ENCODE measurements around the gene TLR4.

TLR4 gene

GRCh38 chr9:117744856-117745389 is 40.7 kb downstream of the TLR4 start:
- DNase-seq (ENCODE audit: low read depth, low spot score), result peak; percentile 67

GRCh38 chr9:117745598-117745997 is 41.4 kb downstream of the TLR4 start:
- DNase-seq (ENCODE audit: low read depth, low spot score), result no peak

- no peak for DNase-seq (ENCODE audit: low read depth, low spot score)
Measured at GRCh38 chr9:117746263-117746662, 42.1 kb downstream of the TLR4 start.

GRCh38 chr9:117747386-117747970 is 43.3 kb downstream of the TLR4 start:
- peak; percentile 50 for DNase-seq (ENCODE audit: low read depth, low spot score)

- no peak for DNase-seq (ENCODE audit: low read depth, low spot score)
Measured at GRCh38 chr9:117750401-117750800, 46.2 kb downstream of the TLR4 start.

GRCh38 chr9:117752894-117753293 is 48.7 kb downstream of the TLR4 start:
- no peak for DNase-seq (ENCODE audit: low read depth, low spot score)

- DNase-seq (ENCODE audit: low read depth, low spot score), result no peak
Measured at GRCh38 chr9:117757561-117758190, 53.5 kb downstream of the TLR4 start.

- DNase-seq (ENCODE audit: low read depth, low spot score), result peak; percentile 80
Measured at GRCh38 chr9:117763314-117763713, 59.1 kb downstream of the TLR4 start.

- no peak for DNase-seq (ENCODE audit: low read depth, low spot score)
Measured at GRCh38 chr9:117768750-117769395, 64.7 kb downstream of the TLR4 start.

GRCh38 chr9:117771136-117771535 is 66.9 kb downstream of the TLR4 start:
- no peak for DNase-seq (ENCODE audit: low read depth, low spot score)

- DNase-seq (ENCODE audit: low read depth, low spot score), result peak; percentile 48
Measured at GRCh38 chr9:117772960-117773359, 68.8 kb downstream of the TLR4 start.
